SK-N-DZ (cell line): ENCODE results near the gene QPRT.
A peak's percentile ranks its signal among the peaks of the same experiment; 100 is the strongest.
"Not testable (repeated sequence)": the region's sequence is repeated elsewhere in the genome, so short reads cannot be mapped to it uniquely, and the experiment has no call there.

Source experiments
- DNase-seq: peaks from one replicate; pipeline ENCODE4 v3.0.0-alpha.2; 2015; ENCODE audit warnings: low spot score

The QPRT gene

GRCh38 chr16:29692606-29693005 lies 13.6 kb downstream of the QPRT start:
- DNase-seq: not testable (repeated sequence)

- no peak for DNase-seq
These were observed 15.6 kb downstream of the QPRT start for GRCh38 chr16:29694384-29695195.

GRCh38 chr16:29695675-29696074 lies 16.7 kb downstream of the QPRT start:
- DNase-seq: not testable (repeated sequence)

- no peak for DNase-seq
These were observed 17.9 kb downstream of the QPRT start for GRCh38 chr16:29696881-29697331.

- DNase-seq: no peak
These were observed 18.4 kb downstream of the QPRT start for GRCh38 chr16:29697391-29697790.

- DNase-seq: no peak
These were observed 19.1 kb downstream of the QPRT start for GRCh38 chr16:29698042-29698441.

GRCh38 chr16:29698484-29699323 lies 19.7 kb downstream of the QPRT start:
- no peak for DNase-seq

- no peak for DNase-seq
These were observed 20.6 kb downstream of the QPRT start for GRCh38 chr16:29699324-29700219.

- peak; percentile 85 for DNase-seq
These were observed 21.4 kb downstream of the QPRT start for GRCh38 chr16:29700253-29700987.

- no peak for DNase-seq
These were observed 22.2 kb downstream of the QPRT start for GRCh38 chr16:29701214-29701555.

- no peak for DNase-seq
These were observed 23.3 kb downstream of the QPRT start for GRCh38 chr16:29702269-29702668.

- DNase-seq: no peak
These were observed 26.1 kb downstream of the QPRT start for GRCh38 chr16:29705030-29705429.

GRCh38 chr16:29707160-29707559 lies 28.2 kb downstream of the QPRT start:
- not testable (repeated sequence) for DNase-seq

- DNase-seq: no peak
These were observed 30.1 kb downstream of the QPRT start for GRCh38 chr16:29708917-29709600.

GRCh38 chr16:29709657-29710056 lies 30.7 kb downstream of the QPRT start:
- DNase-seq: not testable (repeated sequence)

GRCh38 chr16:29710227-29711219 lies 31.5 kb downstream of the QPRT start:
- peak; percentile 78 for DNase-seq

GRCh38 chr16:29712809-29713208 lies 33.8 kb downstream of the QPRT start:
- no peak for DNase-seq

- DNase-seq: no peak
These were observed 35.4 kb downstream of the QPRT start for GRCh38 chr16:29714396-29714795.

GRCh38 chr16:29714972-29715371 lies 36.0 kb downstream of the QPRT start:
- DNase-seq: no peak
